Measurements from ENCODE around the gene ZMYM4.

Gene ZMYM4

DNA sequence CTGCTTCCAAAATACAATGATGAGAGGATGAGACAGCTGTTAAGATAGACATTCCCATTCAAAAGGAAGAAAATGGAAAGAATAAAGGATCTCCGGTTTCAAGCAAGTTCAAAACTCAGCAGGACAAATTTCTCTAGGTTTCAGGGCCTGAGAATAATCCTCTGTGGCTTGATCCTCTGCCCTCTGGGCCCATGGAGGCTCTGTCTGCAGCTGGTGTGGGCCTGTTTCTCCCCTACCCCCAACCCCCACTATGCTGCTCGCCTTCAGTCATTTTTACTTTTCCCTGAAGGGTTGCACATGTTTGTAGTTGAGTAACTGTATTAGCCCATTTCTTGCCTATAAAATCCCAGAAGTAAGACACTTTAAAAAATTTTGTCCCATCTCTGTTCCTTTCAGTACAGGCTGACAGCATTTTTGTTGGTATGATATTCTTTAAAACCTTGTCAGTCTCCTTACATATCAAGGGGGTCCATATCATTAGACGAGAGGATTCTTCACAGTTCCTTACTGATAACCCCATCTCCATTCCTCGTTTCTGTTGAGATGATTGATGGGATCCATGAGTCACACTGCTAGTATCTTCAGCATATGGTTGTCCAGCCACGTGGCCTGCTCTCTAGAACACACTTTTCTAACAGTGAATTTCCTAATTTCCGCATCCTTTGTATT lies 10.5 kb downstream of the ZMYM4 start:
- DNase-seq: no peak

DNA sequence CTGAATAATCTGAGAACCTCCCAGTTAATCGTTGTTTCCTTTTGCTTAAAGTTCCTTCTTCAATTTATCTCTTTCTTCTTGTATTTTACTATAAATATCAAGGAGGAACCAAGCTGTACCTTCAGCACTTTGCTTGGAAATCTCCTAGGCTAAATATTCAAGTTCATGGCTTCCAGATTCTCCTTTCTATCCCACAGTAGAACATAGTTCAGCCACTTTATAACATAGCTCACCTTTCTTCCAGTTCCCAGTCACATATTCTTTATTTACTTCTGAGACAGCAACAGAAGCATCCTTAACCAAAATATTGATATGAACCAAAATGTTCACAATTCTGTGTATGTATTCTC lies 11.0 kb downstream of the ZMYM4 start:
- no peak for DNase-seq

DNA sequence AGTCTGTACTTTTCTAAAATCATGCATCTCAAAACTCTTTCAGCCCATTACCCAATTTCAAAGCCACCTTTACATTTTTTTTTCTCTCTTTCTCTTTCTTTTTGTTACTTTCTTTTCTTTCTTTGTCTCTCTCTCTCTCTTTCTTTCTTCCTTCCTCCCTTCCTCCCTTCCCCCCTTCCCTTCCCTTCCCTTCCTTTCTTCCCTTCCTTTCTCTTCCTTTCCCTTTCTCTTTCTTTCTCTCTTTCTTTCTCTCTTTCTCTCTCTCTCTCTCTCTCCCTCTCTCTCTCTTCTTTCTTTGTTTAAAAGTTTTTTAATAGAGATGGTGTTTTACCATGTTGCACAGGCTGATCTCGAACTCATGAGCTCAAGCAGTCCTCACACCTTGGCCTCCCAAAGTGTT lies 11.5 kb downstream of the ZMYM4 start:
- no peak for DNase-seq

DNA sequence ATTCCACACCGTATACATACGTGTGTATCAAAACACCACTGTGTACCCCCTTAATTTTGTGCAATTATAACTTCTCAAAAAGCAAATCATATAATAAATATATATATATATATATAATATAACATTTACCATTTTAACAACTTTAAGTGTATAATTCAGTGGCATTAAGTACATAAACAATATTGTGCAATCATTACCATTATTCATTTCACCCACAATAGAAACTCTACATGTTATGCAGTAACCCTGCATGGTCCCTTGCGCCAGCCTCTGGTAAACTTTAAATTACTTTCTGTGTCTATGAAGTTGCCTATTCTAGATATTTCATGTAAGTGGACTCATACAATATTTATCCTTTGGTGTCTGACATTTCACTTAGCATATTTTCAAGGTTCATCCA lies 13.1 kb downstream of the ZMYM4 start:
- DNase-seq: no peak

DNA sequence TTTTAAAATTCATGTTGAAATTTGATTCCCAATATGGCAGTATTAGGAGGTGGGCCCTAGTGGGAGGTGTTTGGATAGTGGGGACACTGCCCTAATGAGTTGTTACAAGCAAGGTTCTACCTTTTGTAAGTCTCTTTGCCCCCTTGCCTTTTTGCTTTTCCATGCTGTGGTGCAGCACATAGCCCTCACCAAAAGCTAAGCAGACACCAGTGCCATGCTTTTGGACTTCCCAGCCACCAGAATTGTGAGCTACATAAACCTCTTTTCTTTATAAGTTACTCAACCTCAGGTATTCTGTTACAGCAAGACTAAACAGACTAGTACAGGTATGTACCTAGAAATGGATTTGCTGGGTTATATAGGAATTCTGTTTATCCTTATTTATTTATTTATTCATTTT lies 13.7 kb downstream of the ZMYM4 start:
- no peak for DNase-seq

DNA sequence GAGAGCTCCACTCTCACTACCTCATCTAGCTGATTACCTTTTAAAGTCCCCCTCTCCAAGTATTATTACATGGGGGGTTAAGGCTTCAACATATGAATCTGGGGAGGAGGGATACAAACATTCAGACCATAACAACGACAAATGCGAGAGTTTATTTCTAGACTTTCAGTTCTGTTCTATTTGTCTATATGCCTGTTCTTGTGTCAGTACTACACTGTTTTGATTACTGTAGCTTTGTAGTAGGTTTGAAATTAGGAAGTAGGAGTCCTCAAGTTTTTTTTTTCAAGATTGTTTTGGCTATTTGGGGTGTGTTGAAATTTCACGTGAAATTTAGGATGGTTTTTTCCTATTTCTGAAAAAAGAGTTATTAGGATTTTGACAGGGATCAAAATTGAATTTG lies 16.3 kb downstream of the ZMYM4 start:
- DNase-seq: no peak

DNA sequence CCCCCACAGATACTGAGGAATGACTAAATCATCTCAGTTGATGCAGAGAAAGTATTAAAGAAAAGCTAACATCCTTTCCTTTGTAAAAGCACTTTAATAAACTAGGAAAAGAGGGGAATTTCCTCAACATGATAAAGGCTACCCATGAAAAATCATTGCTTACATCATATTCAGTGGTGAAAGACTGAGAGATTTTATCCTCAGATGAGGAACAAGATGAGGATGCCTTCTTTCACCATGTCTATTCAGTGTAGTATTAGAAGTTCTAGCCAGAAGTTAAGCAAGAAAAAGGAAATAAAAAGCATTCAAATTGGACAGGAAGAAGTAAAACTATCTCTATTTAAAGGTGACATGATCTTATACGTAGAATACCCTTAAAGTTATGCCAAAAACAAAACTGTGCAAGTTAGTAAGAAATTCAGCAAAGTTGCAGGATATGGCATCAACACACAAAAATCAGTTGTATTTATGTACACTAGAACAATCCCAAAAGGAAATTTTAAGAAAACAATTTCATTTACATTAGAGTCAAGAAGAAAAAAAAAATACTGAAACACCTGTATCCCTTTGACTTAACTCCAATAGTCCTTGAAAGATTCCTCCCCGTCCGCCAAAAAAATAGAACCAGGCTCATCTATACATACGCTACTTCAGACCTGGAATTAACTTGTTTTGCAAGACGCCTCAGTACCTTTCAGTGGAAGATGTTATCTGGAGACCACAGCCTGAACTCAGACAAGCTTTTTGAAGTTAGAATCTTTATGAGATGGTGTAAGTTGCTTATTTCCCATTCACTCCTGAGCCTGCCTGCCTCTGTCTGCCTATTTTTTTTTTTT lies 17.5 kb downstream of the ZMYM4 start:
- DNase-seq: no peak

DNA sequence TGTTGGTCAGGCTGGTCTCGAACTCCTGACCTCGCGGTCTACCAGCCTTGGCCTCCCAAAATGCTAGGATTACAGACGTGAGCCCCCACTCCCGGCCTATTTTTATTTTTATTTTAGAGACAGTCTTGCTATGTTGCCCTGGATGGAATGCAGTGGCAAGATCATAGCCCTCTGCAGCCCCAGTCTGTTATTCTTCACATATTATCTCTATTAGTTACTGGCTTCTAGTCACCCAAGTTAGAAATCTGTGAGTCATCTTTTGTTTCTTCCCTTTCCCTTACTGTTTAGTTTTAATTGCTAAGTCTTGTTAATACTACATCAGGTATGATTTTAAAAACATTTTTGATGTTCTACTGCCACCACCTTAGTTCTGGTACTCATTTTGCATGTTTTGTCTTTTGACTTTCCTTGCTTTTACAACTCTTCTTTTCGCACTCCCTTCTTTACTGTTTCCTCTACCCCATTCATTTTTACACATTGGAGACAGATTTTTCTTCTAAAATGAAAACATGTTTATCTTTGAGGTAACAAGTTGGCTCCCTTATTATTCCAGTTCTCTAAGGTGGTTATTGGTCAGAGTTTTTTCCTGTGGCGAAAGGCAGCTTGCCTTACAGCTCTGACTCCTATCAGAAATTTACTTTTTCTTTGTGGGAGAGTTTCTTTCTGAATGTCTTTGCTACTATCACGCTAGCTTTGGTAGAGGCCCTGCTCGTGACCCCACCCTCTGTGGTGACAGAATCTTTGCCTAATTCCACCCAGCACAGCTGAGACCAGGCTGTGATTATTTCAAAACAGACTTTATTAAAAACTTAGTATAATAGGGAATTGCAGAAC lies 19.5 kb downstream of the ZMYM4 start:
- DNase-seq: no peak

DNA sequence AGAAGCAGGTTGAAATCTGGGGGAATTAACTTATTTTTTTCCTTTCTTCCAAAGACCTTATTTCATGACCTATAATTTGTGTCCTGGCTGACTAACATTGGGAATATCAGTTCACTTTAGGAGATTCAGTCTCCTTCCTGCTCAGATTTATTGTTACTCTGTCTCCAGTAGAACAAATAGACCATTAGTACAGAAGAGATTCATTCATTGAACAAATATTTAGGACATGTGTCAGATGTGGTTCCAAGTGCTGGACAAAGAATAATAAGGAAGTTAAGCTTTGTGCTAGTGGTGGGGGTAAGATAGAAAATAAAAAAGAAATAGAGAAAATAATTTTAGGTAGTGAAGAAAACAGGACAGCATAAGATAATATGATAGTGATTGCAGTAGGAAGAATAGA lies 20.3 kb downstream of the ZMYM4 start:
- DNase-seq: no peak

DNA sequence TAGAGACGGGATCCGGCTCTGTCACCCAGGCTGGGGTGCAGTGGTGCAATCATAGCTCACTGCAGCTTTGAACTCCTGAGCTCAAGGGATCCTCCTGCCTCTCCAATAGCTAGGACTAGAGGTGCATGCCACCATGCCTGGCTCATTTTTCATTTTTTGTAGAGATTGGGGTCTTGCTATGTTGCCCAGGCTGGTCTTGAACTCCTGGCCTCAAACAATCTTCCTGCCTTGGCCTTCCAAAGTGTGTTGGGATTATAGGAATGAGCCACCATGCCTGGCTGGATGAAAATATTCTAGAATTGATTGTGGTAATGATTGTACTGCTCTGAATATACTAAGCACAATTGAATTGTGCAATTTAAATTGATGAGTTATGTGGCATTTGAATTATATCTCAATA lies 21.9 kb downstream of the ZMYM4 start:
- no peak for DNase-seq

DNA sequence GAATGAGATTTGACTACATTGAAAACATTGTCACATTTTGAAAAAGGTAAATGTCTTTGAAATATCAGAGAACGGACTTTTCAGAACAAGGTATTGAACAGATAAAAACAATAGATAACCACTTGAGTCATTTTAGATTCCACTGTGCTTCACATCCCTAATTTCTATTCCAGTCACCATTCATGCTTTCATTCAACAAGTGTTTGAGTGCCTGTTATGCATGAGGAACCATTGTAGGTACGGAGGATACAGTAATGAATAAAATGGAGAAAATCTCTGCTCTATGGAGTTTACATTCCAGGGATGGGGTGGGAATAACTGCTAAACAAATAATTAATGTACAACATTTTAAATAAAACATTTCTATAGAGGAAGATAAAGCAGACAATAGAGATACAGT lies 26.3 kb downstream of the ZMYM4 start:
- no peak for DNase-seq

DNA sequence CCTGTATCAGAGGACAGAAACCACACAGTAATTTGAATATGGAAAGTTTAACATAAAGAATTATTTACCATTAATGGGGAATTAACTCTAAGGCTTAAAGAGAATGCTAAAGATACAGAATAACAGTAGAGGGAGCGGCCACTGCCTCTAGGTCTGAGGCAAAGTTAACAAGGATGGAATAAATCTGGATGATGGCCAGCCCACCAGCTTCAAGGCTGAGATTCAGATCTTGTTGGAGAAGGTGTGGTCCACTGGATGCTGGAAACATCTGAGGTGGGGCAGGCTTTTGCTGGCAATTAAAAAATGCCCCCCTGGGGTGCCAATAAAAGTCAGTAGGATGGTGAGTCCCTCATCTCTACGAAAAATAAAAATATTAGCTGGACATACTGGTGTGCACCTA lies 29.4 kb downstream of the ZMYM4 start:
- DNase-seq: no peak

DNA sequence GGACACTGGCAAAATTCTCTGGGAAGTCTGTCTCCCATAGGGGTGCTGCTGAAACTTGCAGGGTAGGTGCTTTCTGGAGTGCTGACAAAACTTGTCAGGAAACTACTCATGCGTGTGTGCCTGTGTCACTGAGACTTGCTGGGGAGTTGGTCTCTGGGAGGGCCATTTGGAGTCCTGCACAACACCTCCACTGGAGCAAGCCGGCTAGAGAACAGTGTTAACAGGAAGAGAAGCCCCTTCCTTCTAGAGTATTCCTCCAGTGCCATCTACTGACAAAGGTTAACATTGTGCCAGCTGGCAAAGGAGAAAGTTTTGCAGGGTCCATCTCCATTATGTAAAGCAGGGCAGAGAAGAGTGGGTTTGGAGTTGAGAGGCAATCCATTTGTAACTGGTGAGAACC lies 30.0 kb downstream of the ZMYM4 start:
- no peak for DNase-seq

DNA sequence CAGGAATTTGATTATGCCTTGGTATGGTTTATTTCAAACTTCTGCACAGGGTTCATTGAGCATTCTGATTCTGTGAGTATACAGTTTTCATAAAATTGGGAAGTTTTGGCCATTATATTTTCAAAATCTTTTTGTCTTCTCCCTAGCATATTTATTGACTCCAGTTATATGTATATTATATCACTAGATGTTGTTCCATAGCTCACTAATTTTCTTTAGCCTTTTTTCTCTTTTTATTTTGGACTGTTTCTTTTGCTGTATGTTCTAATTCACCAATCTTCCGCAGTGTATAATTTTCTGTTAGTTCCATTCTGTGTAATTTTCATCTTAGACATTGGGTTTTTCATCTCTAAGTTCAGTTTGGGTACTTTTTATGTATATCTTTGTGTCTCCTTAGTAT lies 31.9 kb downstream of the ZMYM4 start:
- no peak for DNase-seq

DNA sequence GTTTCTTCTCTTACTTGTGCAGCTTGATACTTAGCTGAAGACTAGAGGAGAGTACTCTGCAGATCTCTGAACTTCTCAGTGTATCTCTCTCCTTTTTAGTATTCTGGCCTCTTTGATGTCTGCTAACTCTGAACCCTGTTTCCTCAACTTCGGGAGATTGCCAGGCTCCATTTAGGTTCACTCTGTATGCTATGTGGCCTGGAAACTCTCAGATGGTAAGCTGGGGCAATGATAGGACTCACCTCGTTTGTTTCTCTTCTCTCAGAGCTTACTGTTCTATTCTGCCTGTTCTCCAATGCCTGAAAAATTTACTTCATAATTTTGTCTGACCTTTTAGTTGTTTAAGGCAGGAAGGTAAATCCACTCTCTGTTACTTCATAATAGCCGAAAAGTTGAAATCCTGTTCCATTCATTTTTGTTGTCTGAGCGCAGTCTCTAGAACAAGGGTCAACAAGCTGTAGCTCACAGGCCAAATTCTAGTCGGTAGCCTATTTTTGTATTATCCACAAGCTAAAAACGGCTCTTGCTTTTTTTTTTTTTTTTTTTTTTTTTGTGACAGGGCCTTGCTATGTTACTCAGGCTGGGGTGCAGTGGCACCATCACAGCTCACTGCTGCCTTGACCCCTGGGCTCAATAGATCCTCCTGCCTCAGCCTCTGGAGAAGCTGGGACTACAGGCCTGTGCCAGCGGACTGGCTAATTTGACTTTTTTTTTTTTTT lies 33.3 kb downstream of the ZMYM4 start:
- DNase-seq: no peak

DNA sequence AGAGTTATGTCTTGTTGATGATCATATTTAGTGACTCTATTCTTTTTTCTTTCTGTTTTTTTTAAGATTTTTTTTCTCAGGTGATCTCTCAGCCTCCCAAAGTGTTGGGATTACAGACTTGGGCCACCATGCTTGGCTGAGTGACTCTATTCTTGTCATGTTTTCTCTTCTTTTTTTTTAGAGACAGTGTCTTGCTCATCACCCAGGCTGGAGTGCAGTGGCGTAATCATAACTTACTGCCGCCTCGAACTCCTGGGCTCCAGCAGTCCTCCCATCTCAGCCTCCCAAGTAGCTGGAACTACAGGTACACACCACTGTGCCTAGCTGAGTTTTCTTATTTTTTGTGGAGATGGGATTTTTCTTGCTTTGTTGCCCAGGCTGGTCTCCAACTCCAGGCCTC lies 36.9 kb downstream of the ZMYM4 start:
- no peak for DNase-seq

DNA sequence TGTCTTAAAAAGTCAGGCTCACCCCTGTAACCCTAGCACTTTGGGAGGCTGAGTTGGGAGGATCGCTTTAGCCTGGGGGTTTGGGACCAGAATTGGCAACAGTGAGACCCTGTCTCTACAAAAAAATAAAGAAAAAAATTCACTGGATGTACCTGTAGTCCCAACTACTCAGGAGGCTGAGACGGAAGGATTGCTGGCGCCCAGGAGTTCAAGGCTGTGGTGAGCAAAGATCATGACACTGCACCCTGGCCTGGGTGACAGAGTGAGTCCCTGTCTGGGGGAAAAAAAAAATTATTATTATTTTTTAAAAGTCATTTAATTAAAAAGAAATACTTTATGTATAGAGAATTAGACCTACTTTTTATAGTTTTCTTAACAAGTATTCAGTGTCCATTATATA lies 47.1 kb downstream of the ZMYM4 start:
- no peak for DNase-seq

DNA sequence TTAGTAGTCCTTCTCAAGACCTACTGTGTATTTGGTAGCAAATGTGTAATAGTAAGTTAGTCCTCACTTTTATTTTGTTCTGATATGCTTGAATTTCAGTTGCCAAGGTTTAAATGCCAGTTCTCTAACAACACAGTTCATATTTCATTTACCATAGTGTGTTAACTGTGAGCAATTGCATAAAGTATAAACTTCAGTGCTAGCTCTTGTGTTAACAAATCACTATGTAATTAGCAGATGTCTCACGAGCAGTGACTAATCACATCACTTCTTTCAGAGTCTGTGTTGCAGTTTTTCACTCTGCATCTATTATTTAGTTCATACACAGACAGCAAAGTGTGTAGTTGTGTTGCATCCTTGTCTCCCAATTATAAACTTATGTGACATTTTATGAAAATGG lies 47.8 kb downstream of the ZMYM4 start:
- DNase-seq: no peak

DNA sequence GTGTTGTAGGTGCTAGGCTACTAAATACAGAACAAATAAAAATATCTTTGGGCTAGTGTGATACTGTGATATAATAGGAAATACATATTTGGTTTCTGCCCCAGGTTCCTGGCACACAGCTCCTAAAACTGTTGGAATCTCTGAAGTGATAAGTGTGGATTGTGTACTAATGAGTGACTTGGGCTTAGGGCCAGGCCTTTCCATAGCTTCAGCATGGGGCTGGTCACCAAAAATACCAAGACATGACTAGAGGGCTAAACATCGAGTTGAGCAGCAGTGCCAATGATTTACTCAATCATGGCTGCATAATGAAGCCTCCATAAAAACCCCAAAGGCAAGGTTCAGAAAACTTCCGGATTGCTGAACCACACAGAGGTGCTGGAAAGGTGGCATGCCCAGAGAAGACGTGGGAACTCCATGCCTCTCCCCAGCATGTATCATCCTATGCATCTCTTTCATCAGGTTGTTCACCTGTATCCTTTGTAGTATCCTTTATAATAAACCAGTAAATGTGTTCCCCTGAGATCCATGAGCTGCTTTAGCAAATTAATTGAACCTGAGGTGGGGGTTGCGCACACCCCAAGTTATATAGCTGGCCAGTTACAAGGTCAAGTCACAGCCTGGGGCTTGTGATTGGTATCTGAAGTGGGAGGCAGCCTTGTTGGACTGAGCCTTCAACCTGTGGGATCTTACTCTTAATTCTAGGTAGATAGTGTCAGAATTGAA lies 51.6 kb downstream of the ZMYM4 start:
- DNase-seq: no peak

DNA sequence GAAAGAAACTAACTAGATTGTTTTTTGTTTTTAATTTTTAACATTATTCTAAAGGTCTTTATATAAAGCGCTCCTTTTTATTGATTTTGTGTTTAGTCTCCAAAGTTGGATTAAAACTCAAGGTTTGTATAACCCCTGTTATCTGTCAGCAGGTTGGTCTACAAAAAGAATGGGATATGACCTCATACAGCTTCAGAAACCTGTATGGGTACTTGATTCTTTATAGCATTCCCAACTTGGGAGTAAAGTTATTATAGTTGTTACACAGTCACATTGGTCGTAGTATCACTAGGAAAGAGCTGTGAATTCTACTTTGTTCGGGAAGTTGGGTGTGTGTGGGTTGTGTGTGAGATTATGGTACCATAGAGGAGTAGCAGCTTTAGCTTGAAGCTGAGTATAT lies 52.4 kb downstream of the ZMYM4 start:
- DNase-seq: no peak

DNA sequence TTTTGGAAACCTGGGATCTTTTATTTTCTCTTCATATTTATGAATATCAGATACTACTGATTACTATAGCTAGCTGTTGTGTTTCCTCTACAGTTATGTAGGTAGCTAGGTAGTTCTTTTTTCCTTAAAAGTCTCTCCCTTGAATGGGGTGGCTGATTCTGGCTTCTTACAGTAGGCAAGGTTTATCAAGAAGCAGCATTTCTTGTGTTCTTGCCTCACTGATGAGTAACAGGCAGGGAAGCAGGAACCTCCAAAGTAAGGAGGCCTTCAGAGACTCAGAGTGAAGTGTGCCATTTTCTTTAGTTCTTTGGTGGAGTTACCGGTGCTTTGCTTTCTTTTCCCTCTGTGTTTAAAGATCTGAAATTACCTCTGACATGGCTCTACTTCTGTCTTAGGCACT lies 56.0 kb downstream of the ZMYM4 start:
- no peak for DNase-seq

DNA sequence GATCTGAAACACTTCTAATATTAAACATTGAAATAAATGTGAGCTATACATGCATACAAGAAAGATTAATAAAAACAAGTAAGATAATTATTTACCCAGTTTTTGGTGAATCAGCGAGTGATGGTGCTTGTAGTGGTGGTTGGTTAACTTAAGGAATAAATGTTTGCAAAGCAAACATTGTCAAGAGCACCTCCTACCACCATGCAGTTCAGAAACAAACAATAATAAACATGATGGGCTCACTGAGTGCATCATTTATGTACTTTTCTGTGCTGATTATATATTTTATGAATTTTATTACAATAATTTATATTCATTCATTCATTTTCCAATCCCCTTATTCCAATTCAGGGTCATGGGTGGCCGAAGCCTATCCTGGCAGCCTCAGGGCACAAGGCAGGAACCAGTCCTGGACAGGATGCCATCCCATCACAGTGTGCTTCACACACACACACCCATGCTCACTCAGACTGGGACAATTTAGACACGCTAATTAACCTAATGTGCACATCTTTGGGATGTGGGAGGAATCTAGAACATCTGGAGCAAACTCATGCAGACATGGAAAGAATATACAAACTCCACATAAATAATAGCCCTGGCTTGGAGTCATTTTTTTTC lies 57.8 kb downstream of the ZMYM4 start:
- no peak for DNase-seq
